Measurements from ENCODE around the gene SLC22A2.

Gene SLC22A2

GRCh38 chr6:160170018-160170680 lies 88.5 kb downstream of the SLC22A2 start:
- no peak for DNase-seq (ENCODE audit: low spot score)
- TF ChIP-seq CTCF (IDR thresholded peaks at IDR 0.05; ENCODE audit: borderline replicate concordance, control extremely low read depth, extremely low read depth, insufficient read depth, missing control alignments): no peak
- in situ Hi-C loops (cut with MboI; ENCODE audit: low sequenced_read_pairs, unreplicated experiment): no loop called here

GRCh38 chr6:160167604-160168399 lies 90.8 kb downstream of the SLC22A2 start:
- in situ Hi-C loops (cut with MboI; ENCODE audit: low sequenced_read_pairs, unreplicated experiment): no loop called here
- TF ChIP-seq CTCF (IDR thresholded peaks at IDR 0.05; ENCODE audit: borderline replicate concordance, control extremely low read depth, extremely low read depth, insufficient read depth, missing control alignments): no peak
- no peak for DNase-seq (ENCODE audit: low spot score)
